Measurements from ENCODE around the gene LRP2.
"Not testable (repeated sequence)": the region's sequence is repeated elsewhere in the genome, so short reads cannot be mapped to it uniquely, and the experiment has no call there.

The LRP2 gene

DNA sequence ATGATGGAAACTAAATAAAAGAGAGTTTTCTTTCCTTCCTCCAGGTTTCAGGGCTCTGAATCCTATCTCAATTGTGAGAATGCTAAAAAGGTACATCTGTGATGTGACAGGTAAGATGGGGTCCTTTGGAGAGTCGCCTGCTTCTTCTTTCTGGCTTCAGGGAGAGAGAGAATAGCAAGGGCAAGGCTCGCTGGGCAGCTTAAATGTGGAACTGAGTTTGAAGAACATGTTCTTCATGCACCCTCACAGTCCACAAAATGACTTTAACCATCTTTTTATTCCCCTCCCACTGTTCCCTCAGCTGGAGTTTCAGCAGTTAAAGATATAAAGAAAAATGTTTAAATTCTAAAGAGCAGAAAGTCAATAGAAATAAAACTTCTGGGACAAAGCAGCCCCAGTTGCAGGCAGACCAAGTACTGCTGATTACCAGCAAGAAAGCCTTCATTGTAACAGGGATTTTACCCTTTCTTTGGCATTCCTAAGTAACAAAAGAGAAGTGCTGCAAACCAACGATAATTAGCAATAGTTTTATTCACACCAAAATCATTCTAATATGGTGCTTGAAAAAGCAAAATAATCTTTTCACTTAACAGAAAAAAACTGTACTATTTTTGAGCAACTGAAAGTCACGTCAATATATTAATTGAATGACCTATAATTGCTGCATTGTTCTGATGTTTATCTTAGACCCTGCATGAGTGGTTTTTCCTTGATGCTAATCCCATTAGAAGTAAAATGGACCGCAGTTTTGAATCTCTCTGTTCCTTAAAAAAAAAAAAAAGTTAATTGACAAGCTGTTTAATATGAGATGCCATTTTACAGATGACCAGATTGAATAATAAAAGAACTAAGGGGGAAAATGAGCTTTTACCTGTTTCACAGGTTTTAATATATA lies 61.5 kb downstream of the LRP2 start:
- no peak for DNase-seq

DNA sequence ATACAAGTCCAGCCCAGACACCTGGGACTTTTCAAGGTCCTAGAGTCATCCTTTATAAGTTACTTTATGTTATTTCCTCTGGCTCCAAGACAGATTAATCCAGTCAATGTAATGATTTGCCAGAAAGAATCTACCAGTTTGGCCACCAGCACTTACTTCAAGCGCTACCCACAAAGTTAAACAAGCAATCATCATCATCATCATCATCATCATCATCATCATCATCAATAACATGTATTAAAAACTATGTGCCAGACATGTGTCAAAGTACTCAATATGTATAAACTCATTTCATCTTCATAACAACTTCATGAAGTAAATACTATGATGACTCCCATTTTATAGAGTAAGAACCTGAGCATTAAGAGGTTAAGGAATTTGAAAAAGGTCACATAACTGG lies 64.3 kb downstream of the LRP2 start:
- no peak for DNase-seq

DNA sequence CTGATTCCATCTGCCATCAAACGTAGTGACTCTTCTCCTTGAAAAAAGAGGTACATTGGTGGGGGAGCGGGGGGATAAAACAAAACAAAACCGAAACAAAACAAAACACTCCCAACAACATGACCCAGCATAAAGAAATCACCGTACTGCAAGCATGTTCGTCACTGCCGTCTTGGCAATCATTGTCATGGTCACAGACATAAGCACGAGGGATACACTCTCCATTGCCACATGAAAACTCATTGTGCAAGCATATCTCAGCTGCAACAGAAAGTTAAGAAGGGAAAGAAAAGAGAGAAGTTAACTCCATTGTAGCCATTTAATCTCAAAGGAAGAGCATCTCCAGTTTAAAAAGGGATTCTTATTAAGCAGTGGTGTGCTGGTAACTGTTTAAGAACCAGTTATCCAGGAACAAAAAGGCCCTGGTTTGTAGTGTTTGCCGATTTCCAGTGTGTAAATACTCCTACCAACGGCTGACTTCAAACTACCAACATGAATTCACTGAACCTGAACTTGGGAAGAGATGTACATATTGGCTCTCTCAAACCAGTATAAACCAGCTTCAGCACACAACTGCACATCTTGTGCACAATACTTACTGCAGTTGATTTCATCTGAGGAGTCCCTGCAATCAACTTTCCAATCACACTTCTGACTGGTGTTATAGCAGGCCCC lies 68.2 kb downstream of the LRP2 start:
- no peak for DNase-seq

DNA sequence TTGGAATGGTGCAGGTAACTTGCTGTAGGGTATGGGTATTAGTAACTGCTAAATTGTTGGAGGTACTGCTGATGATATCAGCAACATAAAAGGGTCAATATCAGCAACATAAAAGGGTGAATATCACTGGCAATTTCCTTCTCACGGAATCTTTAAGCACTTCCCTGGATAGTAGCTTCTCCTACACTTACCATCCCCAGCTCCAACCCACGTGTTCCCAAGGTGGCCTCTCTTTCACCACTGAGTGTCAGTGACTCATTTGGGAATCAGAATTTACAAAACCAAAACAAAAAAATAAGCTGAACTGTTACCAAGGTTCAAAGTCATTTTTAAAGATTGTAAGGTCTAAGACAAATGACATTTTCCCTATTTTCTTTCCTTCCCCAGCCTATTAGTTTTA lies 70.8 kb downstream of the LRP2 start:
- no peak for DNase-seq

DNA sequence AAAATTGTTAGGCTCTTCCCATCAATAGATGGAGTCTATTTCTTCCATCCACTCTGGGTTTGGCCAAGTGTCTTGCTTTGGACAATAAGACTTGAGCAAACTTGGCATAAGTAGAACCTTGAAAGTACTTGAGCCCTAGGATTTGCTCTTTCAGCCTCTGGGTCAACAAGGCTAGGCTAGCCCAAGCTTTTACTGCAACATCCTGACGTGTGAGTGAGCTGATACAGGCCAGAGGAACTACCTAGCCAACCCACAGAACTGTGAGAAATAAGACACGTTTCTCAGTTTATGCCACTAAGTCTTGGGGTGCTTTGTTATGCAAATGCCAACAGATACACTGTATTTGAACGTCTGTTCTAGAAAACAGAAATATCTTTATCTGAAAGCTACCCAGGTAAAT lies 71.9 kb downstream of the LRP2 start:
- DNase-seq: no peak

DNA sequence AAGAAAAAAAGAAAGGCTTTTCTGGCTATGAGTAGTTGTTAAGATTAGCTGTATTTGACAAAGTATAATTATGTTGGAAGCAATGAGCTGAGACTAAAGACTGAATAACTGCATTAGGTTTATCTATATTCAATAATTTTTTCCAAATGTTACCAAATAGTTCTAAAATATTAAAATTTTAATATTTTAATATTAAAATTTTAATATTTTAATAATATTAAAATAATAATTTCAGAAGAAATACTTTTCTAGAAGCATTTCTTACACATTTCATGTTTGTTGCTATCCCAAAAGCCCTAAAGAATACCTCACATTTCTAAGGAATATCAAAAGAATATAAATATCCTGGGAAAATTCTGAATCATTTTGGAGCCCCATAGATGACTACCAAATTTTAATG lies 74.7 kb downstream of the LRP2 start:
- DNase-seq: no peak

DNA sequence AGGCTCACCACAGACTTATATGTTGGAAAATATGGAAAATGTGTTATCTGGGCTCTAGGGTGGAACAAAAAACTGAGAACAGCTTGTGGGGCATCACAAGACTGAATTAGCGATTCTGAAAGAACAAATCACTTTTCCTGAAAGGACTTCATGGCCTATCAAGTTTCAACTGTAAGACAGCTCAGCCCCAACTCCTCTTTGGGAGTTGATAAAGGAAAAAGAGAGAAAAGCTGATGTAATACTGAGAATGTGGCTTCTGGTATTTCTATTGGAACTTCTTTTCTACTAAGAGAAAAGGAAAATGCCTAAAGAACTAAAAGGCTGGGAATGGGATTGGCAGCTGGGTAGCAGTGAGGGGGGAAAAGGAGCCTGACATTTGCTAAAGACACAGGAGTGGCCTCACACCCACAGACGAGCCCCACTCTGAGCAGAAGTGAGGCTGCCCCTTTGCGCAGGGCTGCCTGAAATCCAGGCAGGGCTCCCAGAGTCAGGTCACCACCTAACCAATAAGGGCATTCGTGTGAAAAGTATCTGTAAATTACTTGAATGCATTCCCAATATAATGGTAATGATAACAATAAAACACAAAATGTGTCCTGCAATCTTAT lies 75.6 kb downstream of the LRP2 start:
- no peak for DNase-seq

DNA sequence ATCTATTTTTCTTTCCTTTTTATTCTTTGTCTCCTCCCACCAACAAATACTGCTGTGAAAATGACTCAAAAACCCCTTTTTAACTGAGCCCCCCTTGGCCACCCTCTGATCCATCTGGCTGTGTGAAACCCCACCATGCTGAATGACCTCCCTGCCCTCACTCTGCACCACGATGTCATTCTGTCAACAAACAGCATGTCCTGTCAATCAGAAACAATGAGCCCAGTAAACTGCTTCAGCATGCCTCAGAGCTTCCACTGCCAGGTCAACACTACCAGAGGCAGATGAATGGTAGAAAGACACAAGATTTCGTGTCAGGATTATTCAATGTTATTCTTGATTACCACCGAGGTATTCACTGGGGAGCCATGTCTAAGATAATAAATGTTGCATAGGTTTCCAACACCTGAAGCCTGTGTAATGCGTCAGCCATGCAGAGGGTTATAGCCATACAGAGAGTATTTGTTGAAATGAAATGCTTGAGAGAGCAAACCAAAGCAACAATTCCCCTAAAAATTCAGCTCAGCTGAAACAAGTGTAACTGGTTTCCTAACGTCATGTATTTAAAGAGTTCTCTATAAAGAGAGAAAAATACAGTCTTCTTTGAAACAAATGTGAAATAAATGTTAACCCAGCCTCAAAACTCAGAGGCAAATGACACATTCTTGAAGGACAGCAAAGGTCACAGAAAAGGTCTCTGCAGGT lies 76.7 kb downstream of the LRP2 start:
- DNase-seq: no peak

DNA sequence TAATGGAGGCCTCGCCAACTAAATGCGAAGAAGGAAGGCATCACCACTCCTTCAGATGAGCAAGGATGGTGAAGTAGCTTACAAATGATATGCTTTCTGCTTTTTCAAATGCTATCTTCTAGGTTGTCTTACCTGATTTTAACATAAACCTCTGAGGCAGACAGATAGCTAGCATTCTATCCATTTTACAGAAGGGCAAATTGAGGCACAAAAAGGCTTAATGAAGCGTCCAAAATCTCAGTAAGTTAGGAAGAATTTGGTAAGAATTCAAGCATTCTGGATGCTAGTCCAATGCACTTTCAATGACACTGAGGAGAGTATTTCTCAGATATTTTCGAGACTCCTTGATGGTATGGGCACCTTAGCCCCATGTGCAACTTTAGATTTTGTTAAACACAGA lies 81.8 kb downstream of the LRP2 start:
- DNase-seq: no peak

DNA sequence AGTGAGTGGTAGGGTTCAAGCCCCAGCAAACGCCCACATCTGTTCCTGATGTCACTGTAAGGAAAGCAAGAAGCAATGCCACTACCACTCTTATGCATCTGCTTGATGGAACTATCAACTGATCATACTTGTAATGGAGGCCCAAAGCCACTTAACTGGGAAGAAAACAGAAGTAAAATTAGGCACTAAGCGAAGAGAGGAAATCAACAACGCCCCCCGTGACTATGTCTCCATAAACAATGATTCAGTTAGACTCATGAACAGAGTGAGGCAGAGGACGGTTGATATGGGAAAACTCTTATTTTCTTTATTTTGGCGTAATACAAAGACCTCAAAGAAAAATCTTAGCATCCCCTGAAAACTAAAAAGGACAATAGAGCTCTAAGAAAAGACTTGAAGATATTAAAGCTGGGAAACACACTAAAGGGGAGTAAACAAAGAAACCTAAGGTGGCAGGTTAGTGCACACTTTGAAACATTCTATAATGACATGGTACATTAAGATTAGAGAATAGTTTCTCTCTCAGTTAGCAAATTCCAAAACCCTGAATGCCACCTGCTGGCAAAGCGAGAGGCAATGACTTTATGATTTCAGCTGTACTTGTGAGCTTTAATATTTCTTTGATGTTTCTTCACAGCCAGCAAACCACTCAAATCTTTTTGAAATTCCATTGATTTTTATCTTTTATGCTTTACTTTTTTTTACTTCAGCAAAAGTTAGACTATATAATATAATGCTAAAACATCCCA lies 86.5 kb downstream of the LRP2 start:
- DNase-seq: no peak

DNA sequence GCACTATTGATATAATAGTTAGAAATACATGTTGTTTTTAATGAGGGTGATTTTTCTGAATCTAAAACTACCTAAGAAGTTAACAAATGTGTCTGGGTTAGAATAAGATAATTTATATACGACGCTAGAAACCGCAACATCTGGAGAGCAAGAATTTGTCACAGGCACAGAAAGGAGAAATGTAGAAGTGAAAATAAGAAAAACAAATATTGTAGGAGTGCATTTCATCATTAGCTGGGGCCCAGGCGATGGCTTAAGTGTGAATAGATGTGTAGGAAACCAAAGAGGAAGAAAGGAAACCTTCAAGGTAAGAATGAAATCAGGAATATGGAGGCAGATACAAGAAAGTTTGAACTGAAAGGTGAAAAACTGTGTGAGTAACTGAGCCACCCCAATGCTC lies 90.3 kb downstream of the LRP2 start:
- no peak for DNase-seq

DNA sequence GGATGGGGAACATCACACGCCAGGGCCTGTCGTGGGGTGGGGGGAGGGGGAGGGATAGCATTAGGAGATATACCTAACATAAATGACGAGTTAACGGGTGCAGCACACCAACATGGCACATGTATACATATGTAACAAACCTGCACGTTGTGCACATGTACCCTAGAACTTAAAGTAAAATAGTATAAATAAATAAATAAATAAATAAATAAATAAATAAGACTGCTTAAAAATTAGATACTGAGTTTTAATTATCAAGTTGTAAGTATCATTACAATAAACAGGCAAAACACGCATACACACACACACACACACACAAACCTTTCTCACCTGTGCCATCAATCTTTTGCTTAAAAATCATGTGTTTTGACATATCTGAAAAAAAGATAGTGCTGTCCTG lies 91.8 kb downstream of the LRP2 start:
- DNase-seq: not testable (repeated sequence)

DNA sequence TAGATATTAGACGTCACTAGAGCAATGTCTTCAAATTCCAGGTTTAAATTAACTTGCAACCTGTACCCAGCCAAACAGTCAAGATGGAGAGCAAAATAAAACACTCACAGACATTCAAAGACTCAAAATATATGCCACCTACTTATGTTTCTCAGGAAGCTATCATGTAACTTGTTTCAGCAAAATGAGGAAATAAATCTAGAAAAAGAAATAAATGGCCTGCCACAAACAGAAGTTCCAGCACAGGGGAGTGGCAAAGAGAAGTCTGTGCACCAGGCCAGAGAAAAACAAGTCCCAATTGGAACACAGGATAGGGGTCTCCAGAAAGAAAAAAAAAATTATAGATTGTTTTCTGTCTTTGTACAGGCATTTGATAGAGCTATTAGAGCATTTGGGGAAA lies 96.7 kb downstream of the LRP2 start:
- DNase-seq: no peak

DNA sequence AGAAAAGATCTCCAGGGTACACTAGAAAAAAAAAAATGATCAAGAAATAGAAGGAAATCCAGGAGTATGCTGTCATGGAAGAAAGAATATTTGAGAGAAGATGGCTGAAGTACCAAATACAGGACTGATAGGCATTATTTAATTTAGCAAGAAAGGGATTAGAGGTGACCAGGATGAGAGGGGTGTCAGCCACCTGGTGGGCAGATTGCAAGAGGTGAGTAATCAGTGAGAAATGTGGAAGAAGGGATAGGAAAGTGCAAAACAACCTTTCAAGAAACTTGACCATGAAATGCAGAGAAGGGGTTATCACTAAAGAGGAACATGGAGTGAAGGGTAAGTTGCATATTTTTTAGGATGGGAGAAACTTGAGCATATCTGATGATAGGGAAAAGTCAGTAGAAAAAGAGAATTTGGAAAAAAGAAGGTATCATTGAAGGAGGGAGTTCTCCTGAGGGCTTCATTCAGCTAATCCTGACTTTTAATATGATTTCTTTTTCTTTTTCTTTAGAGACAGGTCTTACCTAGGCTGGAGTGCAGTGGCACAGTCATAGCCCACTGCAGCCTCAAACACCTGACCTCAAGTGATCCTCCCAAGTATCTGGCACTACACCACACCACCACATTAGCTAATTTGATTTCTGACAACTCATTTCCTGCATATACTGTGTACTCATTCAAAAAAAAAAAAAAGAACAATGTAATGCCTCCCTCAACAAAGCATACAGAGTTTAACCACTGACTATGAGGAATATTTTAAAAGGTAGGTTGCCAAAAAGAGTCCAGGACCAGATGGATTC lies 101.3 kb downstream of the LRP2 start:
- no peak for DNase-seq

DNA sequence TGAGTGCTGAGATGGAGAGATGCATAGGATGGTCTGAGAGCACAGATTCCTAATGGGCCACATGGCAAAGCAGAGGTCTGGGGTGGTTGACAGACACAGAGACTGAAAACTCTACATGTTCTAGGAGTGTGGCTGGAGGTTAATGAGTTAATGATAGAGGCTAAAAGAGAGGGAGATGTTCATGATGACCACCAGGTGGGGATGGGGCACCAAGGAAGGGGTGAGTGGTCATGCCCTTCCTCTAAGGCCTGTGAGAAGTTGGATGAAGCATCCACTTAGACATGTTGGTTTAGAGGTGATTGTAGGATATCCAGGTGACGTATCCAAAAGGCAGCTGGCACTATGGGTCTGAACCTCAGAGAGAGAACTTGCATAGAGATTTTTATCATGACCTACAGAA lies 102.1 kb downstream of the LRP2 start:
- no peak for DNase-seq

DNA sequence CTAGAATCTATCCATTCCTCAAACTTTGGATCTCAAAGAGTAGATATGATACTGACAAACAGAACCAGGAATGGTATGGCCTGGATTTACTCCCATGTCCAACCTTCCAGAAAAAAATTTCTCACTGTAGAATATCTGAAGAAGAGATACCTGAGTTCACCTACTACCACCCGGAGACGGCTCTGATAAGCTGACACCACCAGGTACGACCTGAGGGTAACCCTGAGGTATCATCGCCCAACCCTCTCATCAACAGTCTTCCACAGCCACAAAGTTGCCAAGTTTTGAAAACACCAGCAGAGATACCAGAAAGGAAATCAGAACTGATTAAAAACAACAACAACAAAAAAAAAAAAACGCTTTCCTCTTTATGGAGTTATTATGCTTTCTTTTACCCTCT lies 102.9 kb downstream of the LRP2 start:
- DNase-seq: no peak

DNA sequence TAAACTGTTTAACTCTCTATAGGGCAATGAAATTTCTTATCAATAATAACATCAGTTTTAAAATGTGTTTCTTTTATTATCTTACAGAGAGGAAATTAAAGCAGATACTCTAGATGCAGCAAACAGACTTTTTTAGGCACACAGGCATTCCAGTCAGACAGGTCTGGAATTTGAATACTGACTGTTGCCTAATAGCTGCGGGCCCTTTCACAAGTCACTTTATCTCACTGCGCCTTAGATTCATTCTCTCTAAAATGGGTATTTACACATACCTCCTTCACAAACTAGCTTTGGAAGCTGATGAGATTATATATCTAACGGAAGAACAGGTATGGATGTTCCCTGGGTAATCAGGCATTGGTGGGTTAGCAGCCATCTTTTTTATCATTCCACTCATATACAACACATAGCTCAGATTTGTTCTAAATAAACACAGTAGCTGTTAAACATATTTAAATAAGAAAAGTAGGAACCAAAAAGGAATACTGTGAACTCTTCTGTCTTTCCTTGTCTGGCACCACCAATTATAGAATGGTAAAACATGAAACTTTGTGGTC lies 104.2 kb downstream of the LRP2 start:
- no peak for DNase-seq

DNA sequence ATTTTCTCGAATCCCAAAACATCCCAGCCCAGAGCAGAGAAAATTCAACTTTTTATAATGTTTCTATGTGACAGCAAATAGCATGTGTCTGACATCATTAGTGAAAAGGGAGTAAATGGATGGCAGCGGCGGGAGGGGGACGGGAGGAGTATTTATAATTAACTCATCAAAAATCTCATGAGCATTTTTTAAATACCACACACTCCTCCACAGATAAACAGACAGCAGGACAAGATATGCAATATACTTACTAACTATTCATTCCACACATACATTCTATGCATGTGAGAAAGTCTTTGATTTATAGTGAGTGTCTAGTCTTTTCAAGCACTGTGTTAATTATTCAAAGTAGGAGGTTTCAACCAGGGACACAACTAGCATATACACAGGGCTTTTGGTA lies 107.6 kb downstream of the LRP2 start:
- DNase-seq: no peak

DNA sequence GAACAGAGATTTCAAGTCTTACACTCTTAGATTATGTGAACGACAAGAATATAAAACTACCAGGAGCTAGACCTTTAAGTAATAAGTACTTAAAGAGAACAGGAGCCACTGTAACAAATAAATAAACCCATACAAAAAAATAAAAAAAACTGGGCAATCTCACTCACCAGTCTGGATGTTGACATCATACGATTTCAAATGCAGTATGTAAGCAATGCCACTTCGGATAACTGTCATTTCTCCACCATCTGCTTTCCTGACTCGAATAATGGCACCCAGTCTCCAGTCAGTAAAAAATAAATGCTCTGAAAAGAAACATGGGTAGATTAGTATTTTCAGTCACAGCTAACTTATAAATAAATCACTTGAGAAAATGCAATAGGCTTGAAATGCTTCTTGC lies 115.1 kb downstream of the LRP2 start:
- no peak for DNase-seq

DNA sequence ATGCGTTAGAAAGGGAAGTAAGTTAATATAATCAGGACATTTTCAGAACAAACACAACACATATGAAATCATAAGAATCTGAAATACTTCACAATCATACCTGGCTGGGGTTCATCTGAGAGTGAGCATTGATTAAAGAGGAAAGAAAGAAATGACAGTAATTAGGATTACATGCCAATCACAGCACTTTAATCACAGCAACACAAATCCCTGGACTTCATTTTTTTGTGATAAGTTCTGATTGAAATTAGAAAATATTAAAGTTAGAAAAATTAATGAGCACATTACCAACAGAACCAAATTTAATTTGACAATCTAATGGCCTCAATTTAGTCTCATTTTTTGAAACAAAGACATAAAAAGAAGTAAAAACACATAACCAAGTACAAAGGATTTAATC lies 121.9 kb downstream of the LRP2 start:
- DNase-seq: no peak

DNA sequence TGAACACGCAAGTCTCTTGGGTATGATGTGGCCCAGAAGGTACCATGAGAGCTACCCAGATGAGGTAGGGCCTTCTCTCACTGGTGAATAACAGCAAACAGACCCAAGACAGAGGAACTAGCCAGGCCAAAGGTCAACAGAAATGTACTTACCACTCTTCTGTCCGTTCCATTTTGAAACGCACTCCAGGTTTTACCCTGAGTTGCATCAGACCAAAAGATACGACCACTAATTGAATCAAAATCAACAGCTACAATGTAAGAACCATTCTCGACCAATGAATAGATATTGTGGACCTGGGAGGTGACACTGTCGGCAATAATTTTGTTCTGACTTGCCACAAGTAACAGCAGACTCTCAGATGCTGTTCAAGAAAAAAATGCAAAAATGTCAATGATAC lies 124.4 kb downstream of the LRP2 start:
- no peak for DNase-seq

All from fibroblast of skin of scalp (primary cell).